Brain microvascular endothelial cell (primary cell): Measurements from ENCODE around the gene NARF.
"Not testable (repeated sequence)": the region's sequence is repeated elsewhere in the genome, so short reads cannot be mapped to it uniquely, and the experiment has no call there.

ENCODE experiments used
- DNase-seq: peaks from one replicate; pipeline ENCODE4 v3.0.0-alpha.2; 2020
- H3K27ac ChIP-seq: fragments of 250-450 bp; sonication (Bioruptor Pico); 2 replicates; pipeline ENCODE4 v1.5.1; 2020; ENCODE audit warnings: mild to moderate bottlenecking, moderate library complexity
- H3K27me3 ChIP-seq: fragments of 250-450 bp; sonication (Bioruptor Pico); replicated peaks from 2 replicates; pipeline ENCODE4 v1.5.1; 2020; ENCODE audit warnings: mild to moderate bottlenecking
- H3K36me3 ChIP-seq: fragments of 250-450 bp; sonication (Bioruptor Pico); replicated peaks from 2 replicates; pipeline ENCODE4 v1.5.1; 2020; ENCODE audit warnings: mild to moderate bottlenecking
- H3K4me3 ChIP-seq: 2 replicates; pipeline ENCODE4 v1.5.1; 2011; ENCODE audit warnings: low read depth, mild to moderate bottlenecking, control low read depth, low read length, moderate library complexity
- CTCF ChIP-seq: IDR thresholded peaks from 2 replicates; pipeline ENCODE4 v1.5.1; 2011; ENCODE audit warnings: low read depth, mild to moderate bottlenecking, moderate library complexity, low read length, control low read depth, inconsistent platforms; ENCODE audit errors: missing control alignments
- in situ Hi-C: cut with HindIII; loops from 2 replicates; pipeline ENCODE4 v1.10.0; 2017; ENCODE audit warnings: low sequenced_read_pairs, low pct_ligation_motif_present

The NARF gene

GRCh38 chr17:82507631-82508175 lies 49.2 kb downstream of the NARF start:
- Histone ChIP-seq H3K27ac (no peak overlapping the region), H3K4me3 (no peak overlapping the region), H3K27me3 (no peaks in the 10 kb centered on the region), H3K36me3 (no peaks in the 10 kb centered on the region)
- TF ChIP-seq CTCF: no peak
- in situ Hi-C loops: no loop called here
- no peak for DNase-seq

DNA sequence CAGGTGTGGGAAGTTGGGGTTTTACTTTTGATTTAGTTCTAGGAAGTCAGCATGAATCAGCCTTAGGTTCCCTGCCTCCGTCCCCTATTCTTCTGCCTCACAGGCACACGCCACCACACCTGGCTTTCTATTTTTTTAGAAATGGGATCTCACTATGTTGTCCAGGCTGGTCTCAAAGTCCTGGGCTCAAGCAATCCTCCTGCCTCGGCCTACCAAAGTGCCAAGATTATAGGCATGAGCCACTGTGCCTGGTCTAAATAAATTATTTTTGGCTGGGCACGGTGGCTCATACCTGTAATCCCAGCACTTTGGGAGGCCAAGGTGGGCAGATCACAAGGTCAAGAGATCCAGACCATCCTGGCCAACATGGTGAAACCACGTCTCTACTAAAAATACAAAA lies 53.1 kb downstream of the NARF start:
- H3K27me3 ChIP-seq, in situ Hi-C loops, H3K27ac ChIP-seq, DNase-seq, H3K4me3 ChIP-seq, H3K36me3 ChIP-seq: not testable (repeated sequence)

GRCh38 chr17:82513864-82514263 lies 55.3 kb downstream of the NARF start:
- H3K27ac ChIP-seq, in situ Hi-C loops, H3K36me3 ChIP-seq, DNase-seq, H3K27me3 ChIP-seq, H3K4me3 ChIP-seq: not testable (repeated sequence)

DNA sequence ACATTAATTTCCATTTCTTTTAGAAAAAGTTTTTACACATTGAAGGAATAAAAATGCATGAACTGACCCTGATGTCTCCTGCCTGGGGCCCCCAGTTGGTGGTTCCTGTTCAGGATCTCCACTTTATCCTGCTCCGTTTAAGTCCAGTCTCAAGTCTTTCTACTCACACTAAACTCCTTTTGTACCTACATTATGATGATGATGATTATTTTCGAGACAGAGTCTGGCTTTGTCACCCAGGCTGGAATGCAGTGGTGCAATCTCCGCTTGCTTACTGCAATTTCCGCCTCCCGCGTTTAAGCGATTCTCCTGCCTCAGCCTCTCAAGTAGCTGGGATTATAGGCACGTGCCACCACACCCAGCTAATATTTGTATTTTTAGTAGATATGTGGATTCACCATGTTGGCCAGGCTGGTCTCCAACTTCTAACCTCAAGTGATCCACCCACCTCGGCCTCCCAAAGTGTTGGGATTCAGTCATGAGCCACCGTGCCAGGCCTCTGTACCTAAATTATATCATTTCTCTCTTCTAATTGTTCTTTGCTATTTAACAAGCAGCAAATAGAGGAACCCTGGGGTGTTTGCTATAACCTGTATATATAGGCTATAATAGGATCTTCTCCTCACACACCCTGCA lies 58.8 kb downstream of the NARF start:
- DNase-seq: no peak
- Histone ChIP-seq H3K36me3 (no peaks in the 10 kb centered on the region), H3K4me3 (no peak overlapping the region), H3K27ac (no peak overlapping the region), H3K27me3 (no peaks in the 10 kb centered on the region)
- in situ Hi-C loops: no loop called here
- TF ChIP-seq CTCF: no peak

GRCh38 chr17:82518826-82519810 lies 60.6 kb downstream of the NARF start, which contains the start of gene FOXK2:
Gene FOXK2 (plus strand): TSS chr17:82519732. CDS start chr17:82519889, 157 bp downstream.
- Histone ChIP-seq H3K27me3 (no peaks in the 10 kb centered on the region), H3K4me3 (peak within 1 kb of the TSS; percentile 71), H3K36me3 (no peaks in the 10 kb centered on the region), H3K27ac (peak within 1 kb of the TSS; percentile 89)
- DNase-seq: peak; percentile 90
- no peak for TF ChIP-seq CTCF
- in situ Hi-C loops: no loop called here

- no peaks in the 10 kb centered on the region for H3K36me3 ChIP-seq
- in situ Hi-C loops: no loop called here
- no peak for DNase-seq
- peak overlapping the region; percentile 62 for H3K27ac ChIP-seq
- H3K4me3 ChIP-seq: peak overlapping the region; percentile 71
- no peaks in the 10 kb centered on the region for H3K27me3 ChIP-seq
- no peak for TF ChIP-seq CTCF
Observed at GRCh38 chr17:82519971-82520903, 61.7 kb downstream of the NARF start.
